Activated CD4-positive, alpha-beta T cell treated with anti-CD3 and anti-CD28 coated beads, Interleukin-2, amount 50 U/mL, for 24 hours (primary cell): ENCODE results near the gene GP1BA.

Experiments
- DNase-seq, 2 donors: peaks; one replicate each; pipeline ENCODE4 v3.0.0-alpha.2; 2020; ENCODE audit warnings: low read depth in 1 of 2, low spot score in 1 of 2

Gene GP1BA

GRCh38 chr17:4971826-4972225 lies 39.7 kb downstream of the GP1BA start:
- no peak for DNase-seq

GRCh38 chr17:4972322-4972721 lies 40.2 kb downstream of the GP1BA start:
- no peak for DNase-seq

GRCh38 chr17:4972752-4973151 lies 40.7 kb downstream of the GP1BA start:
- no peak for DNase-seq

- no peak for DNase-seq
Observed at GRCh38 chr17:4973256-4974114, 41.4 kb downstream of the GP1BA start.

GRCh38 chr17:4974115-4974670 lies 42.1 kb downstream of the GP1BA start:
- no peak for DNase-seq

GRCh38 chr17:4978726-4979125 lies 46.6 kb downstream of the GP1BA start:
- DNase-seq = no peak

GRCh38 chr17:4980644-4981216 lies 48.7 kb downstream of the GP1BA start:
- DNase-seq = no peak

GRCh38 chr17:4982305-4982704 lies 50.2 kb downstream of the GP1BA start:
- no peak for DNase-seq
